ENCODE data around the gene FUBP3. TPM values are rescaled to one million over a fixed set of nuclear protein-coding genes. Genes with fewer than 3 reads are reported as not detected.

The FUBP3 gene
- total and polyA plus RNA-seq, 2 experiments from 2014 or later: 42.5 to 74.8 TPM

- Histone ChIP-seq H4K20me1 (replicated peaks; ENCODE audit: insufficient read depth) (no peaks in the 10 kb centered on the region), H2AFZ (no peak overlapping the region), H3K4me2 (no peak overlapping the region), H3K9me2 (ENCODE audit: insufficient read depth) (no peaks in the 10 kb centered on the region), H3K79me2 (replicated peaks; ENCODE audit: insufficient read depth) (no peaks in the 10 kb centered on the region), H3K4me3 (no peak overlapping the region), H3K36me3 (ENCODE audit: insufficient read depth) (no peaks in the 10 kb centered on the region; the same call in 1 of the 2 replicates), H3F3A (replicated peaks; ENCODE audit: low read depth) (0 out of 2 replicates have a peak, but pooled peaks cover 3% of the 10 kb centered on the region), H3K27me3 (ENCODE audit: insufficient read depth) (no peaks in the 10 kb centered on the region), H3K27ac (ENCODE audit: low read depth) (no peak overlapping the region), H3K4me1 (ENCODE audit: insufficient read depth) (peaks cover 6% of the 10 kb centered on the region)
- TF ChIP-seq CTCF (conservative IDR thresholded peaks at IDR 0.05; ENCODE audit: low read depth in 2 of 2) (no peak), NANOG (IDR thresholded peaks at IDR 0.05; ENCODE audit: borderline replicate concordance) (no peak), POLR2AphosphoS5 (IDR thresholded peaks at IDR 0.05; ENCODE audit: low read depth) (no peak), ZNF462 (CRISPR knock-in tag; IDR thresholded peaks at IDR 0.05) (no peak), JUNB (IDR thresholded peaks at IDR 0.05; ENCODE audit: unreplicated experiment) (no peak), ZNF331 (CRISPR knock-in tag; IDR thresholded peaks at IDR 0.05; ENCODE audit: low read depth) (no peak), REST (IDR thresholded peaks at IDR 0.05; ENCODE audit: unreplicated experiment) (no peak), EZH2 (IDR thresholded peaks at IDR 0.05; ENCODE audit: low read depth, unreplicated experiment) (no peak), CREB1 (CRISPR knock-in tag; IDR thresholded peaks at IDR 0.05; ENCODE audit: low read depth) (no peak), EZH2phosphoT487 (IDR thresholded peaks at IDR 0.05; ENCODE audit: unreplicated experiment) (no peak), ETS1 (IDR thresholded peaks at IDR 0.05) (no peak), STAT1 (IDR thresholded peaks at IDR 0.05; ENCODE audit: unreplicated experiment) (no peak), ZNF114 (CRISPR knock-in tag; IDR thresholded peaks at IDR 0.05) (no peak)
- Mint-ChIP-seq H3K4me3 (no peak overlapping the region), H3K27ac (no peak overlapping the region), H3K9me3 (peaks cover 23% of the 10 kb centered on the region), H3K36me3 (ENCODE audit: low read depth) (peaks cover 10% of the 10 kb centered on the region; the same call in 2 of the 3 replicates), H3K4me1 (peaks cover 17% of the 10 kb centered on the region), H3K27me3 (ENCODE audit: insufficient read depth, low read depth, poor library complexity) (peaks cover 22% of the 10 kb centered on the region)
- DNase-seq (ENCODE audit: low spot score) (no peak), ATAC-seq (no peak)
Observed at GRCh38 chr9:130548103-130548502, 31.3 kb upstream of the FUBP3 start.
